GM21526 (cell line): ENCODE measurements around the gene HOXD12.

Source experiments
- ATAC-seq: cut with Tn5 transposase; IDR thresholded peaks from one replicate; pipeline ENCODE4 v1.9.1; 2021; ENCODE audit warnings: moderate library complexity; ENCODE audit not compliant: unreplicated experiment, low FRiP score

HOXD12 gene

GRCh38 chr2:176099728-176100546 lies at the start of gene HOXD12:
TSS of gene HOXD12 (plus strand) at chr2:176099795. CDS start at chr2:176099802, 7 bp downstream.
- ATAC-seq, result no peak

GRCh38 chr2:176056406-176056805 lies 43.2 kb upstream of the HOXD12 start:
- ATAC-seq, result no peak

- no peak for ATAC-seq
Observed at GRCh38 chr2:176063958-176064357, 35.6 kb upstream of the HOXD12 start.

GRCh38 chr2:176066645-176067588 lies 32.7 kb upstream of the HOXD12 start:
- ATAC-seq, result no peak

GRCh38 chr2:176067589-176068418 lies 31.8 kb upstream of the HOXD12 start:
- no peak for ATAC-seq

- no peak for ATAC-seq
Observed at GRCh38 chr2:176068419-176068832, 31.2 kb upstream of the HOXD12 start.

GRCh38 chr2:176071330-176072291 lies 28.0 kb upstream of the HOXD12 start:
- ATAC-seq, result no peak

- no peak for ATAC-seq
Observed at GRCh38 chr2:176072292-176072669, 27.3 kb upstream of the HOXD12 start.

- ATAC-seq, result no peak
Observed at GRCh38 chr2:176072951-176073904, 26.4 kb upstream of the HOXD12 start.

GRCh38 chr2:176074919-176075425 lies 24.6 kb upstream of the HOXD12 start:
- no peak for ATAC-seq

GRCh38 chr2:176075481-176075880 lies 24.1 kb upstream of the HOXD12 start:
- ATAC-seq, result no peak

GRCh38 chr2:176076063-176076462 lies 23.5 kb upstream of the HOXD12 start:
- no peak for ATAC-seq

GRCh38 chr2:176076796-176077195 lies 22.8 kb upstream of the HOXD12 start:
- ATAC-seq, result no peak

- no peak for ATAC-seq
Observed at GRCh38 chr2:176078541-176079284, 20.9 kb upstream of the HOXD12 start.

- no peak for ATAC-seq
Observed at GRCh38 chr2:176079285-176079830, 20.2 kb upstream of the HOXD12 start.

- no peak for ATAC-seq
Observed at GRCh38 chr2:176079831-176080539, 19.6 kb upstream of the HOXD12 start.
